NCI-H2029 treated with DMSO at 0.1 percent for 48 hours (cell line): ENCODE measurements around the gene MRPL43.

Experiments
- DNase-seq: peaks from one replicate; lab custom pipeline; 2025; lab: John Stamatoyannopoulos, UW

Gene MRPL43

DNA sequence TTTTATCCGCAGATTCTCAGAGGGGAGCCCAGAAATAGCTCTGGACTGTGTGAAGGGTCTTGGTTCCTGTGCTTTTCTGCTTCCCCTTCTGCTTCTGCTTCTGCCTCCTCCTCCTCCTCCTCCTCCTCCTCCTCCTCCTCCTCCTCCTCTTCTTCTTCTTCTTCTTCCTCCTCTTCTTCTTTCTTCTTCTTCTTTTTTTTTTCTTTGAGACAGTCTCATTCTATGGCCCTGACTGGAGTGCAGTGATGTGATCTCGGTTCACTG lies 32.1 kb upstream of the MRPL43 start:
- no peak for DNase-seq

- DNase-seq = no peak
Observed at GRCh38 chr10:101018600-101019439, 31.5 kb upstream of the MRPL43 start.

DNA sequence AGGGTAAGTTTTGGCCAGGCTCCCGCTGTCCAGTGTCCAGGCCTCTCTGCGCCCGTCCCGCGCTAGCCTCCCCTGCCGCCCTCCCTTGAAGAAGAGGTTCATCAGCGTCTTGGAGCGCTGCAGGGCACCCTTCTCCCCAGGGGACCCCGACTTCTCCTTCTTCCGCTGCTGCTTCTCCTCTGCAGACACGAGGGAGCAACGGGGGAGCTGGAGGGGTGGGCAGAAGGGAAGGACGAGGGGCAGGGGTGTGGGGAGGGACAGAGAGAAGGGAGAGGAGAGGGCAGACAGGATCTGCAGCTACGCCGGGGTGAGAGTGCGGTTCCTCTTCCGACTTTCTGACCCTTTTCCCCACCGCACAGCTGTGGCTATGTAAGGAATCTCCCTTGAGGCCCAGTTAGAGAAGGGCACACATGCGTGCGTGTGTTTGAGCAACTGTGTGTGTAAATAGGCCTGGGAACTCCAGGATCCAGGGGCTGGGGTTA lies 30.9 kb upstream of the MRPL43 start:
- no peak for DNase-seq

DNA sequence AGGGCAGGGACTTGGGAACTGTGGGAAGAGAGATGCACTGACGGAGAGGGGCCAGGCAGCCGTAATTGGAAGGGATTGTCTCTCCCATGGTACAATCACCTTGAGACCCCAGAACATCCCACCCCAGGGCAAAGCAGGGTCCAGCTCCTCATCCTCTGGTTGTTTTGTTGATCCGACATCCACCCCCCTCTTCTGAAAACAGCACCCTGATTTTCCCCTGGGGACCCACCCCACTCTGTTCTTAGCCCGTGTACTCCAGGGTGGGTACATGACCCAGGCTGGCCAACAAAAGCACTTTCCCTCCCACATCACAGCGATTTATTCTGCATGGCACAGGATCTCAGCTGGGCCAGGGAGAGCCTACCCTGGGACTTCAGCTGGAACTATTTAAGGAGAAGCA lies 29.5 kb upstream of the MRPL43 start:
- no peak for DNase-seq

- DNase-seq = no peak
Observed at GRCh38 chr10:101015582-101015973, 28.3 kb upstream of the MRPL43 start.

DNA sequence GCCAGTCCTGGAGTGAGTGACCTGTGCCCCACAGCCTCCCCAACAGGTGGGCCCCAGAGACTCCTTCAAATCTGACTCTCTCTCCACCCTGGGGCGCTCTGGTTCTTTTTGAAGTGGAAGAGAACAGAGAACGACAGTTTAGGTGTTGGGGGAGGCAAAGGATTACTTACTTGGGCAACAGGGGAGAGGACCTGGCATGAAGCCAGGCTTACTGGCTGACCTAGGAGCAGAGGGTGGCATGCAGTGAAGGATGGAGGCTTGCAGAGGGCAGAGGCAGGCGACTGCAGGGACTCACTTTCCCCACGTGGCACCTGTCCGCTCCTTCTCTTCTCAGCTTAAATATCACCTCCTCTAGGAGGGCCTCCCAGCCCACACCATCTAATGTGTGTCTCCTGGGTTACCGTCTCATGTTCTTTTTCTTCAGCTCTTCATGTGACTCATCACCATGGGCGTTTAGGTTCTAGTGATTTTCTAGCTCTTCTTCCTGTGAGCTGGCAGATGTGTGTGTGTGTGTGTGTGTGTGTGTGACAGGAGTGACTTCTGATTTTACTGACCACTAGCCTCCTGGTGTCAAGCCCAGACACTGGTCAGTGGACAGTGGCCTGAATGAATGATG lies 27.8 kb upstream of the MRPL43 start:
- DNase-seq = no peak

DNA sequence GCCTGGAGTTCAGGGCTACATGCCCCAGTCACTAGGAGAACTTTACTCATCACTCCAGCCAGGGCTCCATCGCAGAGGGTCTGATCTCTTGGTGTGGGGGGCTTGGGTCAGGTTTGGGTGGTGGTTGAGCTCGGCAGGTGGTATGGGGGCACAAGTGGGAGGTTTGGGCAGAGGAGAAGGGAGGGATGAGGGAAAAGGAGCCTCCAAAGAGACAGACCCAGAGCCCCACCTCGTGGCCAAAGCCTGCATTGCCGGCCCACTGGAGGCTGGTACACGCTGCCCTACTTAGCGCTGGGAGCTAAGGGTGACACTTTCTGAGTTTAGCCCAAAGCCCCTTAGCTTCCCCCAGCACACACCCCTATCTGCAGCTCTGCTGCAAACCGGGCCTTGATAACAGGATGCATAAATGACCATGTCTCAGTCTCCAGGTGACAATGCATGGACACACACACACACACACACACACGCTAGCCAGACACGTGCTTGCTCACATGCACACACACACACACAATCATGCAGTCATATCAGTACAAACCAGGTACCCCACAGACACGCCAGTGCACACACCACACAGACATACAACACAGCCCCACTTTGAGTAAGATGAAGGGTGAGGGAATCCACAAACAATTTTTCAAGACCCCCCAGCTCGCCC lies 27.1 kb upstream of the MRPL43 start:
- DNase-seq = no peak

GRCh38 chr10:101013365-101013825 lies 26.1 kb upstream of the MRPL43 start:
- no peak for DNase-seq

GRCh38 chr10:101012525-101013364 lies 25.4 kb upstream of the MRPL43 start:
- no peak for DNase-seq

- no peak for DNase-seq
Observed at GRCh38 chr10:101011517-101012423, 24.5 kb upstream of the MRPL43 start.

GRCh38 chr10:101010329-101010728 lies 23.0 kb upstream of the MRPL43 start:
- no peak for DNase-seq

DNA sequence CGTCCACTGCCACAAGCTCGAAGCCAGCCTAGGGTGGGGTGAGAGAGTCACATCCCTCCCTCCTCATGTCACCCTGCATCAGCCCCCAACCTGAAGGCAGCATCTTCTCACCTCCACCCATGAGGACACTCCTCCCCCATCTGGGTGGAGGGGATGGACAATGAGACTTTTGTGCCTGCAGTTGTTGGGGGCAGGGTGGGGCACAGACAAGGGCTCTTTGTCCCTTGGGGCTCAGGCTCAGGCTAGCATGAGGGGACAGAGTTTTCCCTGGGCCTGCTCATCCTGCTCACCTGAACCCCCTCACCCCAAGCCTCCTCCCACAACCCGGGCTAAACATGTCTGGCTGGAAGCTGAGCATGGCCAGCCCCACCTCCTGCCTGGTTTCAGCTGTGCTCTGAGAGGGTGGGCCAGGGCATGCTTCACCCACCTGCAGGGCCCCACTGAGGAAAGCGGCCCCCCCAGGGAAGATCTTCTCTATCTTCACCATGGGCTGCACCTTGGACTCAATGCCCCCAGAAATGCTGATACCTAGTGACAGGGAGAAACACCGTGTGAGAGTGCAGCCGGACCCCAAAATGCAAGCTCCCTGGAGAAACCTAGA lies 21.6 kb upstream of the MRPL43 start:
- no peak for DNase-seq

- DNase-seq = no peak
Observed at GRCh38 chr10:101007915-101008822, 20.9 kb upstream of the MRPL43 start.

DNA sequence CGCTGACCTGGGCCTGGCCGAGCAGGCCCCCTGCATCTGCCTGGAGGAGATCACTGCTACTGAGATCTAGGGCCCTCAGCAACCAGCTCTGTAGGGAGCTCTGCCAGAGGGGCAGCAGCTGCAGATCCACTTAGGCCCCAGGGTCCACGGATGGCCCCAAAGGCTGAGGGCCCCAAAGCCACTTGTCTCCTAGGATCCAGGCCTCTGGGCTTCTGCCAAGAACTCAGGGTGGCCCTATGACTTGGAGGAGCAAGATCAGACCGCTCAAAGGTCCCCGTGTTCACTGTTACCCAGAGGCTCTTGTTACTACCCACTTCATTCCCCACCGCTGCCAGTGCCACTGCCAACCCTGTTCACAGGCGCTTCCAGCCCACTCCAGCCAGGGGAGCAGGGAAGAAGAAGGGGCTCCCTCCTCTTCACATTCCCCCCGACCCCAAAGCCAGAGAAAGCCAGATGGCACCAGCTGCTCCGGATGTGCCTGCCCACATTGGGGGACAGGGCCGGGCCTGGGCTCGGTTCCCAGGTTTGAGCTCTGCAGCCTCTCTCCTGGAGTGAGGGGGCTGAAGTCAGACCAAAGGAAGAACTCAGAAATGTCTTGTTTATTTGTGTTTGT lies 19.9 kb upstream of the MRPL43 start:
- DNase-seq = no peak

GRCh38 chr10:101006593-101007098 lies 19.3 kb upstream of the MRPL43 start:
- DNase-seq = no peak

DNA sequence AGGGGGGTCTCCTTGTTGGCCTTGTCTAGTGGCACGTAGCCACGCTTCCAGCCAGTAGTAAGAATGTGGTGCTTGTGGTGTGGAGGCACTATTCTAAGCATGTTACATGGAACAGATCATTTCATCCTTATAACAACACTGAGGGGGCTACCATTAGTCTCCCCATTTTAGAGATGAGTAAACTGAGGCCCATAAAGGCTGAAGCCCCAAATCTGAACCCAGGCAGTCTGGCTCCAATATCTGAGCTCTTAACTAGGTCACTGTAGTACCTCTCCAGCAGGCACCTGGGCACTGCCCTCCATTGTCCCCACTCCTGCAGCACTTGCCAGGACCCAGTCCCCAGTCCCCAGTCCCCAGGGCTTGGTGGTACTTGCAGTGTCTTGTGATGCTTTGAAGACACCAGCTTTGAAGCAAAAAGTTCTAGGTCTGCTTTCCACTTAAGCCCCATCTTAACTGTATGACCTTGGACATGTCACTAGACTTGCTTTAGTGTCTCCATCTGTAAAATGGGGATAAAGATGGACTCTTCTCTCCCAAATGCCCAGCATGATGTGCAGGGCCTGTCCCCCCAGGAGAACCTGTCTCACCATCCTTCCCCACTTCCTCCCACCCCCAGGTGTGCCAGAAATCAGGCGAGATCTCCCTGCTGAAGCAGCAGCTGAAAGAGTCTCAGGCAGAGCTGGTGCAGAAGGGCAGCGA lies 18.7 kb upstream of the MRPL43 start:
- no peak for DNase-seq

- no peak for DNase-seq
Observed at GRCh38 chr10:101005361-101005760, 18.1 kb upstream of the MRPL43 start.

DNA sequence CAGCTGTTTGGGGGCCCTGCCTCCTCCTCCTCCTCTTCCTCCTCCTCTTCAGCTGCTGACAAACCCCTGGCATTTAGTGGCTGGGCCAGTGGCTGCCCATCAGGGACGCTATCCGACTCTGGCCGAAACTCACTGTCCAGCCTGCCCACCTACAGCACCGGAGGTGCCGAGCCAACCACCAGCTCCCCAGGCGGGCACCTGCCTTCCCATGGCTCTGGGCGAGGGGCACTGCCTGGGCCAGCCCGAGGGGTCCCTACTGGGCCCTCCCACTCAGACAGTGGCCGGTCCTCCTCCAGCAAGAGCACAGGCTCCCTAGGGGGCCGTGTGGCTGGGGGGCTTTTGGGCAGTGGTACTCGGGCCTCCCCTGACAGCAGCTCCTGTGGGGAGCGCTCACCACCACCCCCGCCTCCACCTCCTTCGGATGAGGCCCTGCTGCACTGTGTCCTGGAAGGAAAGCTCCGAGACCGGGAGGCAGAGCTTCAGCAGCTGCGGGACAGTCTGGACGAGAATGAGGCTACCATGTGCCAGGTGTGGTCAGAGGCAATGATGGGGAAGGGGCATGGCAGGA lies 16.4 kb upstream of the MRPL43 start:
- DNase-seq = no peak
